Measurements from ENCODE around the gene PLEKHM2.
A peak's percentile ranks its signal among the peaks of the same experiment; 100 is the strongest.

Gene PLEKHM2

GRCh38 chr1:15738416-15739113 is 54.4 kb downstream of the PLEKHM2 start:
- no peak for TF ChIP-seq YY1 (IDR thresholded peaks at IDR 0.05; ENCODE audit: low read depth)
- TF ChIP-seq TAF1 (IDR thresholded peaks at IDR 0.05; ENCODE audit: low read depth) = no peak
- no peak for TF ChIP-seq REST (IDR thresholded peaks at IDR 0.05; ENCODE audit: low read depth)
- no peak for TF ChIP-seq TEAD4 (IDR thresholded peaks at IDR 0.05)
- TF ChIP-seq TCF12 (IDR thresholded peaks at IDR 0.05; ENCODE audit: low read depth) = no peak
- TF ChIP-seq NFIC (IDR thresholded peaks at IDR 0.05) = no peak
- no peak for TF ChIP-seq FOXM1 (IDR thresholded peaks at IDR 0.05; ENCODE audit: borderline replicate concordance, low read depth)
- TF ChIP-seq MAX (IDR thresholded peaks at IDR 0.05) = no peak
- TF ChIP-seq ZBTB7A (IDR thresholded peaks at IDR 0.05; ENCODE audit: low read depth) = no peak
- TF ChIP-seq USF1 (IDR thresholded peaks at IDR 0.05) = no peak
- no peak for TF ChIP-seq EGR1 (IDR thresholded peaks at IDR 0.05)
- no peak for TF ChIP-seq CEBPB (IDR thresholded peaks at IDR 0.05)
- TF ChIP-seq RAD21 (IDR thresholded peaks at IDR 0.05; ENCODE audit: low read depth) = no peak
- no peak for TF ChIP-seq EP300 (IDR thresholded peaks at IDR 0.05; ENCODE audit: borderline replicate concordance)

- TF ChIP-seq MAX (IDR thresholded peaks at IDR 0.05) = no peak
Measured at GRCh38 chr1:15739259-15739658, 55.1 kb downstream of the PLEKHM2 start.

- TF ChIP-seq NFIC (IDR thresholded peaks at IDR 0.05) (no peak), TCF12 (IDR thresholded peaks at IDR 0.05; ENCODE audit: low read depth) (no peak), CEBPB (IDR thresholded peaks at IDR 0.05) (no peak), FOXM1 (IDR thresholded peaks at IDR 0.05; ENCODE audit: borderline replicate concordance, low read depth) (no peak), TAF1 (IDR thresholded peaks at IDR 0.05; ENCODE audit: low read depth) (no peak), REST (IDR thresholded peaks at IDR 0.05; ENCODE audit: low read depth) (no peak), TEAD4 (IDR thresholded peaks at IDR 0.05) (no peak), MAX (IDR thresholded peaks at IDR 0.05) (no peak), CREB1 (IDR thresholded peaks at IDR 0.05; ENCODE audit: low read depth) (no peak)
Measured at GRCh38 chr1:15739745-15740144, 55.6 kb downstream of the PLEKHM2 start.

- TF ChIP-seq USF1 (IDR thresholded peaks at IDR 0.05) = no peak
- no peak for TF ChIP-seq REST (IDR thresholded peaks at IDR 0.05; ENCODE audit: low read depth)
- TF ChIP-seq TCF12 (IDR thresholded peaks at IDR 0.05; ENCODE audit: low read depth) = no peak
- TF ChIP-seq RAD21 (IDR thresholded peaks at IDR 0.05; ENCODE audit: low read depth) = peak; percentile 99
- no peak for TF ChIP-seq ZBTB7A (IDR thresholded peaks at IDR 0.05; ENCODE audit: low read depth)
- TF ChIP-seq FOXM1 (IDR thresholded peaks at IDR 0.05; ENCODE audit: borderline replicate concordance, low read depth) = no peak
- no peak for TF ChIP-seq YY1 (IDR thresholded peaks at IDR 0.05; ENCODE audit: low read depth)
Measured at GRCh38 chr1:15740924-15741850, 57.1 kb downstream of the PLEKHM2 start.
